Measurements from ENCODE around the gene NUDCD2.
"Not testable (repeated sequence)": the region's sequence is repeated elsewhere in the genome, so short reads cannot be mapped to it uniquely, and the experiment has no call there.

Gene NUDCD2

DNA sequence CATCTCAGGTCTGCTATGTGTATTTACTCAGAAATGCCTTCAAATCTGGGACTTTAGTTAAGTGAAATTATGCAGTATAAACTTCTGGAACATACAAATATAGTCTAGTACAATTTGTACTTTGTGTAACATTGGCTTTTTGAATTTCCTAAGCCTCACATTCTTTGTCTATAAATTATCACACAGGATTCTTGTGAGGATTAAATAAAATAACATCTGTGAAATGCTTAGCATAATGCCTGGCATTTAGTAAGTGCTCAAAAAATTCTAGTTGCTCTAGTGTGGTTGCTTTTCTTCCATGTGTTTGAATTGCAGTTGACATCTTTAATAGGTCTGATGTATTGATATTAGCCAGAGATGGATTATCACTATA, 3.1 kb upstream of the NUDCD2 start:
- FAIRE-seq, result no peak

DNA sequence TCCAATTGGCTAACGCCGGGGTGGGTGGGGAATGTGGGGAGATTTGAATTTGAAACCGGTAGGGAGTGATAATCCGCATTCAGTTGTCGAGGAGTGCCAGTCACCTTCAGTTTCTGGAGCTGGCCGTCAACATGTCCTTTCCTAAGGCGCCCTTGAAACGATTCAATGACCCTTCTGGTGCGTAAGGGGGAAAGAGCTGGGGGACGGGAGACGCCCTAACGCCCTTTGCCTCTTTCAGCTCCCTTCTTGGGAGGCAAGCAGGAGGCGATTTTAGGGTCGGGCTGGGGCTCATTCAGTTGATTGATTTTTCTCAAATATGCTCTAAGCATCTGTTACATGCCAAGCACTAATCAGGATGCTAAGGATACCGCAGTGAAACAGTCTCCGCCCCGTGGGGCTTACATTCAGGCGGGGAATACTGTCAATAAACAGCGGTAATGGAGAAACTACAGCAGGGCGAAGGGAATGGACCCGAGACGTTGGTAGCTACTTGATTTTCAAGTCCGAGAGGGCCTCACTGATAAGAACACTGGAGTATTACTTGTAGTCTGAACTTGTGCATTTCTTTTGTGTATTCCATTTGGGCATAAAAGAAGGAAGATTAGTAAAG, 765 bp upstream of the NUDCD2 start, which contains the start of gene HMMR:
TSS of gene HMMR (plus strand) at position 71 of the 610 bp plus-strand sequence. CDS start at position 132, 61 bp downstream.
- FAIRE-seq, result no peak

DNA sequence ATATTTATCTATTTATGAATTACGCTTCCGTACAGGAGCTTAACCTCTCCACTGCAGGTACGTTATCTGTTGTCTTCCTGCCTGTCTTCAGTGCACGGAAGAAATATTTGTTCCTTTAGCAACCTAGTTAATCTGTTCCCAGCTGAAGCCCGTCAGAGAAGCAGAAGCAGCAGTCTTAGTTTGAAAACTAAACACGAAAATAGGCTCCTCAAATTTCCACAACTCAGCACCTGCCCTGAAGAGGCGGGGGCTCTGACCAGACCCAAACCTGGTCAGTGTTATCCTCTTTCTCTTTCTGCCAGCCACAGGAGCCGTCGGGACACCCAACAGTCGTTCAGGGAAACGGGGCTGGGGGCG, 462 bp downstream of the NUDCD2 start:
- no peak for FAIRE-seq

DNA sequence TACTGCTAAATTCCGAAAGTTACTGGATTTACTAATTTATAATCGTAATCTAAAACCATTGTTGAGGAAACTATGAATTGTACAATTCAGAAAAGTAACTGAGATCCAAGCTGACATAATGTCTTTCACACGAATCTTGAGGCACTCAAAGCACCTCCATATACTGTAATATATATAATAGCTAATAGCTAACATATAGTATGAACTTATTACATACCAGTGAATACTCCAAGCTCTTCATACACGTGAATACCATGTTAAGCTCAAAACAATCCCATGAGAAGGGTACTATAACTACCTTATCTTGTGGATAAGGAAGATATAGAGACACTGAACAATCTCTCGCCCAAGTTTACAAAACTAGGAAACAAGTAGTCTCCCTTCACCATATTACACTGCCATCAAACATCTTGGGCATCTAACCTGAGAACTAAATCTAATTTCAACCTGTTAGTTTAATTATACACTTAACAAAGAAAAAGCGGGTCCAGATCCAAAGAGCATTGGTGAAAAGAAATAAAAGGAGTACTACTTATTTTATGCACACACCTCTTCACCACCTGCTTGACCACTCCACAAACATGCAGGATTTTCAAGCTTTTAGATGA, 1.0 kb downstream of the NUDCD2 start:
- FAIRE-seq, result no peak

DNA sequence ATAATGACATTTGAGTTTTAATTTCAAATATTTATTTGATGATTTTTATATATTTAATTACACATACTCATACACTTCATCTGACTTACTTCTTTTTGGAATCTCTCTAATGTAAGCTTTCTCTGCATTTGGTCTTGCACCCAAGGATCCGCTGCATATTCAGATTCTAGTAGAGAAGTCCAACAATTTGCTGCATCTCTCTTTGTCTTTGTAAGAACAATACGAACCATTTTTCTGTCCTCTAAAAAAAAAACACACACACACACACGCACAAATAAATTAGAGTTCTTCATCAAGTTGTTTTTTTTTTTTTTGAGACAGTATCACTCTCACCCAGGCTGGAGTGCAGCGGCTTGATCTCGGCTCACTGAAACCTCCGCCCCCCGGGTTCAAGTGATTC, 3.1 kb downstream of the NUDCD2 start:
- no peak for FAIRE-seq

DNA sequence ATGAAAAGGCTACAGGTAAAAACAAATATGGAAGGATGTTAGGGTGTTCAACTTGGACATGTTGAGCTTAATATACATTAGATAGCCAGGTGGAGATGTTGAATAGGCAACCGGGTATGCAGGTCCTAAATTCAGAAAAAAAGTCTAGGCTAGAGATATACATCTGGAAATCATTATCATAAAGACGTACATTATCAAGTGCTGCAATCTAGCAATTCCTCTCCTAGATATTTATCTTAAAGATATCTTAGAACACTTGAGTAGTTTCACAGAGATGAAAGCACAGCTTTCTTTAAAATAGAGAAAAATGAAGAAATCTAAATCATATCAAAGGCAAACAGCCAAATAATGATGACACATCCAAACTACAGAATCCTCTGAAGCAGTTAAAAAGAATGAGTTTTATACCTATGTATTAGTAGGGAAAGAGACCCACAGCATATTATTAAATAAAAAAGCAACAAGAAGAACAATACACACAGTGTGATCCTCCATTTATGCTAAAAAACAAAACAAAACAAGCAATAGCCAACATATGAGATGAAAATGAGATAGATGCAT, 3.8 kb downstream of the NUDCD2 start:
- no peak for FAIRE-seq

DNA sequence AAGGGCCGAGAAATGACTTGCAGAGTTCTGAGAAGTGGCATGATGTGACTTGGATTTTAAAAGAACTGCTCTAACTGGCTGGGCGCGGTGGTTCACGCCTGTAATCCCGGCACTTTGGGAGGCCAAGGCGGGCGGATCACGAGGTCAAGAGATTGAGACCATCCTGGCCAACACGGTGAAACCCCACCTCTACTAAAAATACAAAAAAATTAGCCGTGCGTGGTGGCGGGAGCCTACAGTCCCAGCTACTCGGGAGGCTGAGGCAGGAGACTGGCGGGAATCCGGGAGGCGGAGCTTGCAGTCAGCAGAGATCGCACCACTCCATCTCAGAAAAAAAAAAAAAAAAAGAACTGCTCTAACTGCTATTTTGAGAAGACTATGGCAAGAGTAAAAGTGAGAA, 4.5 kb downstream of the NUDCD2 start:
- FAIRE-seq, result not testable (repeated sequence)

DNA sequence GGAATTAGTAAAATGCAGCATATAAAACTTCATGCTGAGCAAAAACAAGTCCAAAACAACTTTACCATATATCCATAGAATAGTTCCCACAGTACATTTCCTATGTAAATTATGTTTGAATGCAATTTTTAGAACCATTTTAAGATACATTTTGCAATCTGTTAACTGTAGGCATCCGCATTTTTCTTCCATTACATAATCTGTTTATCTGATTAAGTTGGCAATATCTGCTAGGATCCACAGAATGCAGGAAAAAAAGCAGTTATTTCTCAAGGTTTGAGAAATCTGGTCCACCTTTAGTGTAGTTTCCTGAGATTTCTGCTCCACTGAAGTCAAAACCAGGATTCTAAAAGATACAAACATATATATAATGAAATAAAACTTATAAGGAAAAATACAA, 6.2 kb downstream of the NUDCD2 start:
- FAIRE-seq, result no peak

DNA sequence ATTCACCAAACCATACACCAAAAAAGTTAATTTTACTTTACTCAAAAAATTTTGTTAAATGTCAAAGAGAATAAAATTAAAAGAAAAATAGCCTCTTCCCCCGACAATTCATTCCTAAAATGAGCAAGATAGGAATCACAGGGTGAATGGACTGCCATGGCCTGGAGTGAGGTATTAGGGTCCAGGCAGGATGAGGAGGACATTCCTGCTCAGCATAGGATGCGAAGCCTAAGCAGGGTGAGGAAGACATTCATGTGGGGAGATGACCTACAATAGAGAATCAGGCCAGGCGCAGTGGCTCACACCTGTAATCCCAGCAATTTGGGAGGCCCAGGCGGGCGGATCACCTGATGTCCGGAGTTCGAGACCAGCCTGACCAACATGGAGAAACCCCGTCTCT, 8.4 kb downstream of the NUDCD2 start:
- no peak for FAIRE-seq

DNA sequence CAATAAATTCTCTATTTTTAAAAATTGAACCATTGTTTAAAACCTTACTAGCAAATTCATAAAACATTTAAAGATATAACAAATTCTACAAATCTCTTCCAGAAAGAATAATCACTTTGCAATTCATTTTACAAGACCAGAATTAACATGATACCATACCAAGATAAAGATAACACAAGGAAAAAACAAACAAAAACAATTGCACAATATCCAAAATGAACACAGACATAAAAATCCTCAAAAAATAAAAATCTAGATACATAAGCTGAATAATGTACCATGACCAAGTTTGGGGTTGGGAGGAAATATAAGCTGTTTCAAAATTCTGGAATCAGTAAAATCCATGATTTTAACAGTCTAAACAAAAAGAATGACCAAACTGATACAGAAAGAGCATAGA, 11.4 kb downstream of the NUDCD2 start:
- FAIRE-seq, result no peak

DNA sequence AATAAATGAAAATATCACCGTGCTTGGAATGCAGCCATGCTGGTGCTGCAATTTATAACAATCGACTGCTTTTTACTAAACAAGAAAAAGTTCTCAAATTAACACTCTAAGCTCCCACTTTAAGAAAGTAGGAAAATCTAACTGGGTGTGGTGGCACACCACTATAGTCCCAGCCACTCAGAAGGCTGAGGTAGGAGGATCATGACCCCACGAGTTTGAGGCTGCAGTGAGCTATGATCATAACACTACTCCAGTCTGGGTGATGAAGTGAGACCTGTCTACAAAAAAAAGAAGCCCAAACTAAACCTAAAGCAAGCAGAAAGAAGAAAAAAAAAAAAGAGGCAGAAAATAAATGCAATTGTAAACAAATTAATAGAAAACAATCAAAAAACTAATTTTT, 12.0 kb downstream of the NUDCD2 start:
- no peak for FAIRE-seq

DNA sequence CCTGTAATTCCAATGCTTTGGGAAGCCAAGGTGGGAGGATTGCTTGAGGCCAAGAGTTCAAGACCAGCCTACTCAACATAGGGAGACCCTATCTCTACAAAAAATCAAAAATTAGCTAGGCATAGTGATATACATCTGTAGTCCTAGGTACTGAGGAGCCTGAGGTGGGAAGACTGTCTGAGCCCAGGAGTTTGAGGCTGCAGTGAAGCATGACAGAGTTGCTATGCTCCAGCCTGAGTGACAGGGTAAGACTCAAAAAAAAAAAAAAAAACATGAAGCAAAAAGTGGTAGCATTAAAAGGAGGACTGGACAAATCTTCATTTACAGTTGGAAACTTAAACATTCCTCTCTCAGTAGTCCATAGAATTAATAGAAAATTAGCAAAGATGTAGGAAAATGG, 12.7 kb downstream of the NUDCD2 start:
- FAIRE-seq, result no peak

DNA sequence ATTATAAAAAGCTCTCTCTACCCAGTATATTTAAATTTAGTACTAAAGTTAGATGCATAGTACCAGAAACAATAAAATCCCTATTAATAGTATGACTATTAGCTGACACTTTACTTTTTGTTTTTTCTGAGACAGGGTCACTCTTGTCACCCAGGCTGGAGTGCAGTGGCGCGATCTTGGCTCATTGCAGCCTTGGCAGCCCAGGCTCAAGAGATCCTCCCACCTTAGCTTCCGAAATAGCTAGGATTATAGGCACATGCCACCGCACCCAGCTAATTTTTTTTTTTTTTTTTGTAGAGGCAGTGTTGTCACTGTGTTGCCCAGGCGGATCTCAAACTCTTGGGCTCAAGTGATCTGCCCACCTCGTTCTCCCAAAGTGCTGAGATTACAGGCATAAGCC, 14.6 kb downstream of the NUDCD2 start:
- no peak for FAIRE-seq

DNA sequence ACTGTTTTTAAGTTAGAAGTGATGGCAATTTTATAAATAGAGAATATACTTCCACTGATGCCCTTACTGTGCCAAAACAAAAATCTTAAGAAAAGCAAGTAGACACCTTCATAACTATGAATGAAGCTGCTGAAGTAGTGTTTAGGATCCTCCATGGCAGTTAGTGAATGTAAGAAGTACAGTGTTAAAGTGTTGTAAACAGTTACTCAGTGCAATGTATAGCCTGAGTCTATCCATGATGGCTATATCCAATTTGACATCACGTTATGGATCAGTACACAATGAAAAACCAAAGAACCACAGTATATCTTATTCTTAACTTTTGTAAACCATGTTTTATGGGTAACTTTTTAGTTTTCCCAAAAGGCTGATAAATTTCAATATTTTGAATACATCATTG, 15.4 kb downstream of the NUDCD2 start:
- FAIRE-seq, result no peak

DNA sequence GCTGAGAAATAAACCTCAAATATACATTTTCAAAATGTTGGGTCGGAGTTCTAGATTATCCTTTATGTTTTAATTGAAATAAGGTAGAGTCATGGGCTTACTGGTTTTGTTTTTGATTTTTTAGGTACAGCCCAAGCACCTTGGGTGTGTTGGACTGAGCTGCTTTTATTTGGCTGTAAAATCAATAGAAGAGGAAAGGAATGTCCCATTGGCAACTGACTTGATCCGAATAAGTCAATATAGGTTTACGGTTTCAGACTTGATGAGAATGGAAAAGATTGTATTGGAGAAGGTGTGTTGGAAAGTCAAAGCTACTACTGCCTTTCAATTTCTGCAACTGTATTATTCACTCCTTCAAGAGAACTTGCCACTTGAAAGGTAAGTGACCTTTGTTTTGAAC, 18.9 kb downstream of the NUDCD2 start:
- no peak for FAIRE-seq

DNA sequence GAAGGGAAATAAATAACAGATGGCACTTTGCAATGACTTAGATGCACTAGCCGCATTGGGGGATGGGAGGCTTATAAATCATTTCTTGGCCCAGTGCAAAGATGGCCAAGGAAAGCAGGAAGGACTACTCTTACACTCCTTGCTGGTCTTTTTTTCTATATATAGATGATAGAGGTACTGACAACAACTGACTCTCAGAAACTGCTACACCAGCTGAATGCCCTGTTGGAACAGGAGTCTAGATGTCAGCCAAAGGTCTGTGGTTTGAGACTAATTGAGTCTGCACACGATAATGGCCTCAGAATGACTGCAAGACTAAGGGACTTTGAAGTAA, 20.8 kb downstream of the NUDCD2 start:
- no peak for FAIRE-seq

DNA sequence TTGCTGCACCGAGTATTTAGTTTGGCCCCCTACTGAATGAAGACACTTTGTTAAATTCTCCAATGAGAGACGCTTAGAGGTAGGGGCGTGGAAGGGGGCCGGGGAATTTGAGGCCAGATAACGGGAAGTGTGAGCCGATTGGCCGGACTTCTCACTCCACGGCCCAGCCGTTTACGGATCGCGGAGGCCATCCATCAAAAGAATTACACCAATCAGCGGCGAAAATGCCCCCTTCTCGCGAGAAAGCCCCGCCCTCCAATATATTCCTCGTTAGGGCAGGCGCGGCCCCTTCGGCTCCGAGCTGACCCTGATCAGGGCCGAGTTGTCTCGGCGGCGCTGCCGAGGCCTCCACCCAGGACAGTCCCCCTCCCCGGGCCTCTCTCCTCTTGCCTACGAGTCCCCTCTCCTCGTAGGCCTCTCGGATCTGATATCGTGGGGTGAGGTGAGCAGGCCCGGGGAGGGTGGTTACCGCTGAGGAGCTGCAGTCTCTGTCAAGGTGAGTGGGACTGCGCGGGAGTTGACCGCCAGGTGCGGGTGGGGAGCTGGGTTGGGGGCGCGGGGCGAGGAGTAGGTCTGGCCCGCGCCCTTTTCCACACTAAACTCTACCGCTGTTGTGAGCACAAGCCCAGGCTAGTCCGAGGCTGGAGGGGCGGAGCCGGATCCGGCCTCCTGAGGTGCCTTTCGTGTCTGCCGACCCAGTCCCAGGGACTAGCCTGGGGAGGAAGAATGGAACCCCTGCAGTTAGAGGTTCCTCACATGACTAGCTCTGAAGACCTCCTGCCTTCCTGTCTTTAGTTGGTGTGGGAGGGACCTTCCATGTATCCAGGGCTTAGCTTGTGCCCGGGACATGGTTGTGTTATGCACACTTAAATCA, 22.4 kb downstream of the NUDCD2 start, which contains the start of gene CCNG1:
TSS of gene CCNG1 (plus strand) at position 287 of the 874 bp plus-strand sequence. CDS start 1,662 bp downstream, outside the sequence.
- peak; percentile 97 for FAIRE-seq

DNA sequence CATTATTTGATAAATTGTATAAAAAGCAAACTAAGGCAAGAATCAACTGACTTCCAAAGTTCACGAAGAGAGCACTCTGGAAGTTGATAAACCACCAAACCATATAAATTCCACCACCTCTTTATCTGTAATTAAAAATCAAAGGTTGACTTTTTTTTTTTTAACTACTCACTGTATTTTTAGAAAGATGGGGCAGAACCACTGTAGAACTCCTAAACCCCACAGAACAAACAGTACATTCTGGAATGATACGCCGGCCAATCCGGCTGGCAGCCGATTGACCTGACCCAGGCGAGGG, 22.9 kb downstream of the NUDCD2 start:
- no peak for FAIRE-seq

DNA sequence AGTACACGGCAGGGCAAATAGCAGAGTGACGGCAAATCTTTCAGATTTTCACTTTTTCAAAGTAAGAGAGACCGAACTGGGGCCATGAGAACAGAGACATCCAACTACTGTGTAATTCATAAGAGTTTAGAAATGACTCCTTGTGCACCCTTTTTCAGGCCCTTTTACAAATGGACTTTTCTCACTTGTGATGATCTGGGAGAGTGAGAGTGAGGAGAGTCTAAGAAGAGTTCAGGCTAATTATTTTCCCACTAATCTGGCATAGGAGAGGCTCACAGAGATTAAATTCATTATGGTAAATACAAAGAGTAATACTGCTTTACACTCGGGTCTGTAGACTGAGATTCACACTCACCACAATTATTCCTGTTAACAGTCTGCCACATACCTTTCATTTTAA, 23.4 kb downstream of the NUDCD2 start:
- no peak for FAIRE-seq

DNA sequence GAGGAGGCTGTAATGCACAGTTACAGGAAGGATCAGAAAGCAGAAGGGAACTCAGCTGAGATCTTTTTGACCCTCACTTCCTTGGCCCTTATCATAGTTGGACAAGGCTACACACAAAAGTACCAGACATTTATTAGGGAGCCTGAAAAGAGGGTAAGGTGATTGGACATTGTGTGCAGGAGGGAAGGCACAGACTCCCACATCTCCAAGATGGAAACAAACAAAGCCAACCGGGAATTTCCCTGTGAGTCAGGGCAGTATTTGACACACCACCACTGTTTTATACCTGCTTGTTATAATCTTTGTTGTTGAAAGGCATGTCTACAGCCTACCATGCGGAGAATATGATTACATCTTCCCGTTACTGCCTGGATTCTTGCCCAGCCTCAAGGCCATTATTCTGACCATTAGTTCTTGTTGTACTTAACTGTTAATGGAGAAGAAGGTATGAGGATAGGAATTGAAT, 25.5 kb downstream of the NUDCD2 start:
- FAIRE-seq, result no peak

DNA sequence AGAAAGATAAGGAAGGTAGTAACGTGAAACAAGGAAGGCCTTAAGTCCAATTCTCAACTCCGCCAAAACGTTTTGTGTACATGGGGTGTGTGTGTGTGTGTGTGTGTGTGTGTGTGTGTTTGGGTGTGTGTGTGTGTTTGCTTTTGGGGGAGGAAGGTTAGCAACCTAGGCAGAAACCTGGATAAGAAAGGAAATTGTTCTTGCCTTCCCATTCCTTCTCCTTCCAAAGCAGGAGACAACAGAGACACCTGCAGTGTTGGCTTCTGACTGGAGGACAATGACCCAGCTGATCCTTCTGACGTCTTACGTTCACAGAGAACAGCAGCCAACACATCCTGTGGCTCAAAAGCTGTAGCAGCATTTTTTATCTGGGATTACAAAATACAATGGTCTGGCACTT, 26.6 kb downstream of the NUDCD2 start:
- no peak for FAIRE-seq

DNA sequence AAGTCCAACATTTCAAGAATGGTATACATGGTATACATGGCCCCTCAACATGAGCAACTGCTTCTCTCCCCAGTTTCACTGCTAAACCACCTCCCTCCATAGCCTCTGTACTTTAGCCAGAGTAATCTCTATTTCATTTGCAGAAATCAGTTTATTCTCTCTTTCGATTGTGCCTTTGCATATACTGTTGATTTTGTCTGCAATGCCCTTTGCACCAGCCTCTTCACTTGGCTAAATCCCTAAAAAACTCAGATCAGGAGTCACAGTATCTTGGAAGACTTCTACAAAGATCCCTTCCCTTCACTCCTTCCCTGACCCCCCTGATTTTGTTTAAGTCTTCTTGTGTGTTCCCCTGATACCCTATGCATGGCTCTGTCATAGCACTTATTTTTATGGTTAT, 27.4 kb downstream of the NUDCD2 start:
- FAIRE-seq, result no peak

DNA sequence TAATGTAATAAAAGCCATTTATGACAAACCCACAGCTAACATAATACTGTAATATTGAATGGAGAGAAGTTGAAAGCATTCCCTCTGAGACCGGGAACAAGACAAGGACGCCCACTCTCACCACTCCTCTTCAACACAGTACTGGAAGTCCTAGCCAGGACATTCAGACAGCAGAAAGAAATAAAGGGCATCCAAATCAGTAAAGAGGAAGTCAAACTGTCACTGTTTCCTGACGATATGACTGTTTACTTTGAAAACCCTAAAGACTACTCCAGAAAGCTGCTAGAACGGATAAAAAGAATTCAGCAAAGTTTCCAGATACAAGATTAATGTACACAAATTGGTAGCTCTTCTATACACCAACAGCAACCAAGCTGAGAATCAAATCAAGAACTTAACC, 33.8 kb downstream of the NUDCD2 start:
- not testable (repeated sequence) for FAIRE-seq

DNA sequence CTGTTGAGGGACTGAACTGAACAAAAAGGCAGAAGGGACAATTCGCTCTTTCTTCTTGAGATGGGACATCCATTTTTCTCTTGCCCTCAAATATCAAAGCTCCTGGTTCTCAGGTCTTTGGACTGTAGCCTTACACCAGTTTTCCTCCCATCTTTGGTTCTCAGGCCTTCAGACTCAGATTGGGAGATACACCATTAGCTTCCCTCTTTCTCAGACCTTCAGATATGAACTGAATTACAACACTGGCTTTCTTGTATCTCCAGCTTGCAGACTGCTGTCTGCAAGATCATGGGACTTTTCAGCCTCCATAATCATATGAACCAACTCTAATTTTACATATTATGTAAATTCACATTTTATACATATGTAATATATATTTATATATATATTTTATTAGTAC, 35.1 kb downstream of the NUDCD2 start:
- FAIRE-seq, result no peak

Data from islet of Langerhans (tissue), 1 donor.